WTC11 (cell line): ENCODE results near the gene FGF14. TPM values are rescaled to one million over a fixed set of nuclear protein-coding genes. Genes with fewer than 3 reads are reported as not detected.

Experiments
- ATAC-seq: fragments of 200-7000 bp; cut with Tn5 transposase; 2 replicates; pipeline ENCODE4 v1.10.0; 2021; ENCODE audit warnings: mild to moderate bottlenecking, moderate library complexity
- CTCF ChIA-PET: fragments of 300-600 bp; sonication (Branson Sonifier 250); formaldehyde crosslinking; loops from one replicate; lab custom pipeline; 2021; ENCODE audit warnings: antibody characterized with exemption; lab: Charles Lee
- POLR2A ChIA-PET: fragments of 350-600 bp; sonication (Branson Sonifier 250); formaldehyde crosslinking; loops from one replicate; lab custom pipeline; 2021; ENCODE audit warnings: antibody characterized with exemption; lab: Charles Lee
- DNase-seq: peaks from one replicate; pipeline ENCODE4 v3.0.0; 2021; ENCODE audit warnings: low spot score
- H3K27ac Mint-ChIP-seq: 2 replicates; pipeline ENCODE4 v1.8.0; 2021; ENCODE audit warnings: mixed read lengths
- H3K27me3 Mint-ChIP-seq: 2 replicates; pipeline ENCODE4 v1.8.0; 2021; ENCODE audit warnings: low read depth, mild to moderate bottlenecking, moderate library complexity, mixed read lengths
- H3K36me3 Mint-ChIP-seq: 2 replicates; pipeline ENCODE4 v1.8.0; 2021; ENCODE audit warnings: mixed read lengths
- H3K4me1 Mint-ChIP-seq: 2 replicates; pipeline ENCODE4 v1.8.0; 2022; ENCODE audit warnings: mixed read lengths
- H3K4me3 Mint-ChIP-seq: 2 replicates; pipeline ENCODE4 v1.8.0; 2021; ENCODE audit warnings: mild to moderate bottlenecking, moderate library complexity, mixed read lengths
- H3K9me3 Mint-ChIP-seq: 2 replicates; pipeline ENCODE4 v1.8.0; 2021; ENCODE audit warnings: mixed read lengths
- ATF1 ChIP-seq: sonication (generic); formaldehyde crosslinking; IDR thresholded peaks from 2 replicates; pipeline ENCODE4 v1.8.1; 2023; ENCODE audit warnings: mild to moderate bottlenecking, moderate library complexity, missing genetic modification reagents
- ATF2 ChIP-seq: sonication (generic); formaldehyde crosslinking; IDR thresholded peaks from 2 replicates; pipeline ENCODE4 v1.8.1; 2022; ENCODE audit warnings: low read depth, missing genetic modification reagents, borderline replicate concordance
- FOXP1 ChIP-seq: sonication (generic); formaldehyde crosslinking; IDR thresholded peaks from 2 replicates; pipeline ENCODE4 v1.8.0; 2022; ENCODE audit warnings: missing genetic modification reagents, mild to moderate bottlenecking, moderate library complexity, borderline replicate concordance
- GTF2I ChIP-seq: fragments of 250-450 bp; sonication (Bioruptor Pico); conservative IDR thresholded peaks from 2 replicates; pipeline ENCODE4 v1.4.0; 2021; ENCODE audit warnings: mild to moderate bottlenecking
- KAT7 ChIP-seq: sonication (generic); formaldehyde crosslinking; IDR thresholded peaks from 2 replicates; pipeline ENCODE4 v1.8.1; 2023; ENCODE audit warnings: missing genetic modification reagents, mild to moderate bottlenecking, borderline replicate concordance
- MAX ChIP-seq: sonication (generic); formaldehyde crosslinking; IDR thresholded peaks from 2 replicates; pipeline ENCODE4 v1.8.0; 2022; ENCODE audit warnings: mild to moderate bottlenecking, missing genetic modification reagents
- MXD4 ChIP-seq: fragments of 250-450 bp; sonication (Bioruptor Pico); IDR thresholded peaks from 2 replicates; pipeline ENCODE4 v1.8.0; 2021; ENCODE audit warnings: mild to moderate bottlenecking, moderate library complexity, borderline replicate concordance
- MYBL2 ChIP-seq: sonication (generic); formaldehyde crosslinking; IDR thresholded peaks from 2 replicates; pipeline ENCODE4 v1.8.1; 2023; ENCODE audit warnings: mild to moderate bottlenecking, moderate library complexity, missing genetic modification reagents
- RELA ChIP-seq: sonication (generic); formaldehyde crosslinking; IDR thresholded peaks from 2 replicates; pipeline ENCODE4 v1.8.1; 2022; ENCODE audit warnings: missing genetic modification reagents, mild to moderate bottlenecking, borderline replicate concordance
- SOX15 ChIP-seq: fragments of 250-450 bp; sonication (Bioruptor Pico); IDR thresholded peaks from 2 replicates; pipeline ENCODE4 v1.9.0; 2021; ENCODE audit warnings: mild to moderate bottlenecking
- ZBTB21 ChIP-seq: sonication (generic); formaldehyde crosslinking; IDR thresholded peaks from 2 replicates; pipeline ENCODE4 v1.8.1; 2023; ENCODE audit warnings: mild to moderate bottlenecking, missing genetic modification reagents, borderline replicate concordance
- total RNA-seq: library from RNA; stranded (reverse); gene quantifications from 3 replicates; pipeline ENCODE4 v1.2.3, GENCODE V29; 2021
- TF ChIP-seq, protein P1 (sequence below): sonication (generic); formaldehyde crosslinking; IDR thresholded peaks from 2 replicates; pipeline ENCODE4 v1.8.0; 2022; ENCODE audit warnings: missing genetic modification reagents
- TF ChIP-seq, protein P2 (sequence below): fragments of 250-450 bp; sonication (Bioruptor Pico); IDR thresholded peaks from 2 replicates; pipeline ENCODE4 v1.8.0; 2021; ENCODE audit warnings: mild to moderate bottlenecking
- TF ChIP-seq, protein P3 (sequence below): sonication (generic); formaldehyde crosslinking; IDR thresholded peaks from 2 replicates; pipeline ENCODE4 v1.8.1; 2023; ENCODE audit warnings: mild to moderate bottlenecking, missing genetic modification reagents
- TF ChIP-seq, protein P4 (sequence below): fragments of 250-450 bp; sonication (Bioruptor Pico); conservative IDR thresholded peaks from 2 replicates; pipeline ENCODE4 v1.9.0; 2021; ENCODE audit warnings: mild to moderate bottlenecking
- TF ChIP-seq, protein P5 (sequence below): sonication (generic); formaldehyde crosslinking; IDR thresholded peaks from 2 replicates; pipeline ENCODE4 v1.8.1; 2022; ENCODE audit warnings: low read depth, mild to moderate bottlenecking, moderate library complexity, missing genetic modification reagents, borderline replicate concordance

The FGF14 gene
- total RNA-seq, 1 experiment from 2014 or later: 0.28 TPM

- Mint-ChIP-seq H3K9me3 (peaks cover 5% of the 10 kb centered on the region), H3K27ac (no peak overlapping the region), H3K4me3 (no peak overlapping the region), H3K4me1 (no peaks in the 10 kb centered on the region), H3K36me3 (no peaks in the 10 kb centered on the region), H3K27me3 (no peaks in the 10 kb centered on the region)
- TF ChIP-seq SOX15 (CRISPR knock-in tag) (no peak), GTF2I (CRISPR knock-in tag) (no peak), RELA (CRISPR knock-in tag) (no peak), FOXP1 (no peak), KAT7 (CRISPR knock-in tag) (no peak), ZBTB21 (no peak), MAX (no peak), ATF1 (CRISPR knock-in tag) (no peak), ATF2 (CRISPR knock-in tag) (no peak)
- TF ChIP-seq, protein P1, sequence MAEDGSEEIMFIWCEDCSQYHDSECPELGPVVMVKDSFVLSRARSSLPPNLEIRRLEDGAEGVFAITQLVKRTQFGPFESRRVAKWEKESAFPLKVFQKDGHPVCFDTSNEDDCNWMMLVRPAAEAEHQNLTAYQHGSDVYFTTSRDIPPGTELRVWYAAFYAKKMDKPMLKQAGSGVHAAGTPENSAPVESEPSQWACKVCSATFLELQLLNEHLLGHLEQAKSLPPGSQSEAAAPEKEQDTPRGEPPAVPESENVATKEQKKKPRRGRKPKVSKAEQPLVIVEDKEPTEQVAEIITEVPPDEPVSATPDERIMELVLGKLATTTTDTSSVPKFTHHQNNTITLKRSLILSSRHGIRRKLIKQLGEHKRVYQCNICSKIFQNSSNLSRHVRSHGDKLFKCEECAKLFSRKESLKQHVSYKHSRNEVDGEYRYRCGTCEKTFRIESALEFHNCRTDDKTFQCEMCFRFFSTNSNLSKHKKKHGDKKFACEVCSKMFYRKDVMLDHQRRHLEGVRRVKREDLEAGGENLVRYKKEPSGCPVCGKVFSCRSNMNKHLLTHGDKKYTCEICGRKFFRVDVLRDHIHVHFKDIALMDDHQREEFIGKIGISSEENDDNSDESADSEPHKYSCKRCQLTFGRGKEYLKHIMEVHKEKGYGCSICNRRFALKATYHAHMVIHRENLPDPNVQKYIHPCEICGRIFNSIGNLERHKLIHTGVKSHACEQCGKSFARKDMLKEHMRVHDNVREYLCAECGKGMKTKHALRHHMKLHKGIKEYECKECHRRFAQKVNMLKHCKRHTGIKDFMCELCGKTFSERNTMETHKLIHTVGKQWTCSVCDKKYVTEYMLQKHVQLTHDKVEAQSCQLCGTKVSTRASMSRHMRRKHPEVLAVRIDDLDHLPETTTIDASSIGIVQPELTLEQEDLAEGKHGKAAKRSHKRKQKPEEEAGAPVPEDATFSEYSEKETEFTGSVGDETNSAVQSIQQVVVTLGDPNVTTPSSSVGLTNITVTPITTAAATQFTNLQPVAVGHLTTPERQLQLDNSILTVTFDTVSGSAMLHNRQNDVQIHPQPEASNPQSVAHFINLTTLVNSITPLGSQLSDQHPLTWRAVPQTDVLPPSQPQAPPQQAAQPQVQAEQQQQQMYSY (CRISPR knock-in tag): no peak
- POLR2A ChIA-PET: no interaction called here
- CTCF ChIA-PET: no interaction called here
- no peak for ATAC-seq
- no peak for DNase-seq
Observed at GRCh38 chr13:101728615-101729014, 673.2 kb downstream of the FGF14 start.

- Mint-ChIP-seq H3K27ac (no peak overlapping the region), H3K9me3 (peaks cover 5% of the 10 kb centered on the region), H3K4me3 (no peak overlapping the region), H3K4me1 (no peaks in the 10 kb centered on the region), H3K27me3 (no peaks in the 10 kb centered on the region), H3K36me3 (no peaks in the 10 kb centered on the region)
- ATAC-seq: no peak
- POLR2A ChIA-PET: no interaction called here
- CTCF ChIA-PET: no interaction called here
- DNase-seq: no peak
- no peak for TF ChIP-seq FOXP1
Observed at GRCh38 chr13:101728021-101728420, 673.8 kb downstream of the FGF14 start.

DNA sequence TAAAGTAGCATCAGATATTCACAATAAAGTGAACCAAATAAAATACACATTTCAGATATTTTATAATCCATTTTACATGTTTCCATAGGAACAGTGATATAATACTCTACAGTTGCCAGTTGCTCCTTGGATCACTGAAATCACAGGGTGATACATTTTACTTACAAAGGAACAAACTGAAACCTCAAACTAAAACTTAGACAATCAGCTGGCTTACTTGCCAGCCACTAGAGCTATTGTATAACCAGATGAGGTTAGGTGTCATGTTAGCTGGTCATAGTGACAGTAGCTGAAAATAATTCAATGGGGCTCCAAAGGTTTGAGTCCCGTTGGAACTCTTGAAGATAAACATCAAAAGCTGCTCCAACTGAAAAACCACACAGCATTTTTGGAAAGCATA lies 674.7 kb downstream of the FGF14 start:
- DNase-seq (no peak), ATAC-seq (no peak)
- Mint-ChIP-seq H3K4me1 (no peaks in the 10 kb centered on the region), H3K36me3 (no peaks in the 10 kb centered on the region), H3K4me3 (no peak overlapping the region), H3K9me3 (peaks cover 5% of the 10 kb centered on the region), H3K27me3 (no peaks in the 10 kb centered on the region), H3K27ac (no peak overlapping the region)
- ChIA-PET POLR2A (no interaction called here), CTCF (no interaction called here)
- TF ChIP-seq, protein P2, sequence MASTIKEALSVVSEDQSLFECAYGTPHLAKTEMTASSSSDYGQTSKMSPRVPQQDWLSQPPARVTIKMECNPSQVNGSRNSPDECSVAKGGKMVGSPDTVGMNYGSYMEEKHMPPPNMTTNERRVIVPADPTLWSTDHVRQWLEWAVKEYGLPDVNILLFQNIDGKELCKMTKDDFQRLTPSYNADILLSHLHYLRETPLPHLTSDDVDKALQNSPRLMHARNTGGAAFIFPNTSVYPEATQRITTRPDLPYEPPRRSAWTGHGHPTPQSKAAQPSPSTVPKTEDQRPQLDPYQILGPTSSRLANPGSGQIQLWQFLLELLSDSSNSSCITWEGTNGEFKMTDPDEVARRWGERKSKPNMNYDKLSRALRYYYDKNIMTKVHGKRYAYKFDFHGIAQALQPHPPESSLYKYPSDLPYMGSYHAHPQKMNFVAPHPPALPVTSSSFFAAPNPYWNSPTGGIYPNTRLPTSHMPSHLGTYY (CRISPR knock-in tag): no peak
- TF ChIP-seq FOXP1 (no peak), MYBL2 (CRISPR knock-in tag) (no peak), ATF1 (CRISPR knock-in tag) (no peak), MXD4 (CRISPR knock-in tag) (no peak)
- TF ChIP-seq, protein P3, sequence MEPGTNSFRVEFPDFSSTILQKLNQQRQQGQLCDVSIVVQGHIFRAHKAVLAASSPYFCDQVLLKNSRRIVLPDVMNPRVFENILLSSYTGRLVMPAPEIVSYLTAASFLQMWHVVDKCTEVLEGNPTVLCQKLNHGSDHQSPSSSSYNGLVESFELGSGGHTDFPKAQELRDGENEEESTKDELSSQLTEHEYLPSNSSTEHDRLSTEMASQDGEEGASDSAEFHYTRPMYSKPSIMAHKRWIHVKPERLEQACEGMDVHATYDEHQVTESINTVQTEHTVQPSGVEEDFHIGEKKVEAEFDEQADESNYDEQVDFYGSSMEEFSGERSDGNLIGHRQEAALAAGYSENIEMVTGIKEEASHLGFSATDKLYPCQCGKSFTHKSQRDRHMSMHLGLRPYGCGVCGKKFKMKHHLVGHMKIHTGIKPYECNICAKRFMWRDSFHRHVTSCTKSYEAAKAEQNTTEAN: no peak
- TF ChIP-seq, protein P4, sequence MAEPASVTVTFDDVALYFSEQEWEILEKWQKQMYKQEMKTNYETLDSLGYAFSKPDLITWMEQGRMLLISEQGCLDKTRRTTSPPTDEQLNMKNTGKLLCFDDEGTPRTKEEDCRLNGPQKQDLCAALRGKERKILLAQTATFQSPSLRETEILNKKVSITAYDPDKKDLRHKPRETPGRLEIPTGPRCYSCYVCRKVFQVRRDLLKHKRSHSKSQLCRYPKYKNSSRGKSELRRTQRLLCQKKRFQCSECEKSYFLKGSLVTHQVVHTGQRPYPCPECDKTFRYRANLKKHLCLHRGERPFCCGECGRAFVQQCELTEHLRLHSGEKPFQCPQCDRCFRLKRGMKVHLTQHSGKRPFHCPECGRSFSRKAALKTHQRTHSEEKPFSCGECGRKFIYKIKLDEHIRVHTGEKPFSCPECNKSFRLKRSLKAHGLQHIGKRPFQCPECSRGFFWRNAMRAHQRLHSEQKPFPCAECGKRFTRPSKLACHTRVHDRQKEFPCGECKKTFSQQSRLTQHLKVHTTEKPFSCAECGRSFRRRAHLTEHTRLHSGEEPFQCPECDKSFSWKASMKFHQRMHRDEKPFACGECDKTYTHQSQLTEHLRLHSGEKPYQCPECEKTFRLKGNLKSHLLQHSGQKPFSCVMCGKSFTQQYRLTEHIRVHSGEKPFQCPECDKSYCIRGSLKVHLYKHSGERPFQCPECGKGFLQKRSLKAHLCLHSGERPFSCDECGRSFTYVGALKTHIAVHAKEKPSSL: no peak
- TF ChIP-seq, protein P5, sequence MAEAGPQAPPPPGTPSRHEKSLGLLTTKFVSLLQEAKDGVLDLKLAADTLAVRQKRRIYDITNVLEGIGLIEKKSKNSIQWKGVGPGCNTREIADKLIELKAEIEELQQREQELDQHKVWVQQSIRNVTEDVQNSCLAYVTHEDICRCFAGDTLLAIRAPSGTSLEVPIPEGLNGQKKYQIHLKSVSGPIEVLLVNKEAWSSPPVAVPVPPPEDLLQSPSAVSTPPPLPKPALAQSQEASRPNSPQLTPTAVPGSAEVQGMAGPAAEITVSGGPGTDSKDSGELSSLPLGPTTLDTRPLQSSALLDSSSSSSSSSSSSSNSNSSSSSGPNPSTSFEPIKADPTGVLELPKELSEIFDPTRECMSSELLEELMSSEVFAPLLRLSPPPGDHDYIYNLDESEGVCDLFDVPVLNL (CRISPR knock-in tag): no peak
